Middle frontal gyrus (tissue), 1 donor: ENCODE data around the gene TENM3.

Experiments
- DNase-seq: peaks from one replicate; pipeline ENCODE4 v3.0.0-alpha.2; 2015; ENCODE audit warnings: low spot score; ENCODE audit errors: extremely low spot score

TENM3 gene

GRCh38 chr4:182717788-182718583 is 474.8 kb downstream of the TENM3 start:
- DNase-seq, result no peak

- no peak for DNase-seq
Measured at GRCh38 chr4:182724414-182724813, 481.2 kb downstream of the TENM3 start.

- DNase-seq, result no peak
Measured at GRCh38 chr4:182729516-182729915, 486.3 kb downstream of the TENM3 start.

- DNase-seq, result no peak
Measured at GRCh38 chr4:182730791-182731190, 487.6 kb downstream of the TENM3 start.

GRCh38 chr4:182736207-182736606 is 493.0 kb downstream of the TENM3 start:
- DNase-seq, result no peak

- DNase-seq, result no peak
Measured at GRCh38 chr4:182738283-182739047, 495.3 kb downstream of the TENM3 start.

GRCh38 chr4:182740256-182740655 is 497.1 kb downstream of the TENM3 start:
- DNase-seq, result no peak

- DNase-seq, result no peak
Measured at GRCh38 chr4:182741054-182741453, 497.9 kb downstream of the TENM3 start.

GRCh38 chr4:182741914-182742313 is 498.7 kb downstream of the TENM3 start:
- no peak for DNase-seq

GRCh38 chr4:182743815-182744214 is 500.6 kb downstream of the TENM3 start:
- DNase-seq, result no peak

- DNase-seq, result no peak
Measured at GRCh38 chr4:182745237-182745636, 502.0 kb downstream of the TENM3 start.

- no peak for DNase-seq
Measured at GRCh38 chr4:182746876-182747275, 503.7 kb downstream of the TENM3 start.

- DNase-seq, result no peak
Measured at GRCh38 chr4:182748283-182748682, 505.1 kb downstream of the TENM3 start.

GRCh38 chr4:182748949-182749348 is 505.7 kb downstream of the TENM3 start:
- DNase-seq, result no peak

GRCh38 chr4:182749667-182750167 is 506.5 kb downstream of the TENM3 start:
- no peak for DNase-seq

- DNase-seq, result no peak
Measured at GRCh38 chr4:182752158-182752910, 509.1 kb downstream of the TENM3 start.

GRCh38 chr4:182754895-182755294 is 511.7 kb downstream of the TENM3 start:
- no peak for DNase-seq

- DNase-seq, result no peak
Measured at GRCh38 chr4:182756161-182756690, 513.0 kb downstream of the TENM3 start.

- no peak for DNase-seq
Measured at GRCh38 chr4:182758273-182758672, 515.1 kb downstream of the TENM3 start.

- DNase-seq, result no peak
Measured at GRCh38 chr4:182760551-182761043, 517.4 kb downstream of the TENM3 start.

GRCh38 chr4:182764137-182764536 is 520.9 kb downstream of the TENM3 start:
- no peak for DNase-seq
